Right lobe of liver (tissue), 6 donors: ENCODE data around the gene GPBP1. TPM values are rescaled to one million over a fixed set of nuclear protein-coding genes. Genes with fewer than 3 reads are reported as not detected.
"Not testable (repeated sequence)": the region's sequence is repeated elsewhere in the genome, so short reads cannot be mapped to it uniquely, and the experiment has no call there.

Experiments used
- ATAC-seq, 4 donors: fragments of 200-7000 bp; cut with Tn5 transposase; one replicate each; pipeline ENCODE4 v1.9.1; 2020; ENCODE audit warnings: mild to moderate bottlenecking in 4 of 4, moderate library complexity in 4 of 4
- DNase-seq, 3 donors: peaks; one replicate each; pipeline ENCODE4 v3.0.0-alpha.2; 2020
- H3K27ac ChIP-seq, 3 donors: fragments of 200-600 bp; one replicate each; pipeline ENCODE4 v1.8.0; 2022
- H3K27me3 ChIP-seq, 2 donors: fragments of 200-600 bp; one replicate each; pipeline ENCODE4 v1.8.0; 2022
- H3K36me3 ChIP-seq, 4 donors: fragments of 200-600 bp; sonication (generic) in 1 of 4; one replicate each; pipeline versions ENCODE4 v1.5.1 to v1.8.0; 2017 to 2022; ENCODE audit warnings: control low read depth in 1 of 4
- H3K4me1 ChIP-seq, 4 donors: fragments of 200-600 bp; sonication (generic) in 1 of 4; one replicate each; pipeline versions ENCODE4 v1.5.1 to v1.8.0; 2017 to 2022; ENCODE audit warnings: control low read depth in 1 of 4
- H3K4me3 ChIP-seq, 3 donors: fragments of 200-600 bp; one replicate each; pipeline ENCODE4 v1.8.0; 2022
- H3K9me3 ChIP-seq, 4 donors: fragments of 200-600 bp; sonication (generic) in 1 of 4; one replicate each; pipeline versions ENCODE4 v1.5.1 to v1.8.0; 2017 to 2022; ENCODE audit warnings: control low read depth in 1 of 4
- POLR2A ChIP-seq: fragments of 450-650 bp; IDR thresholded peaks from one replicate; pipeline ENCODE4 v1.6.1; 2017; ENCODE audit warnings: antibody characterized with exemption, mild to moderate bottlenecking
- WGBS: methylation state at CpG from one replicate; pipeline ENCODE4 v1.1.6; 2018; ENCODE audit warnings: low coverage, low lambda C conversion rate; ENCODE audit not compliant: insufficient coverage; ENCODE audit errors: missing lambda C conversion rate; 5-methylcytosine and 5-hydroxymethylcytosine counted together
- intact Hi-C, 2 donors: fragments of 100-400 bp; cut with DNase I; formaldehyde crosslinking; loops; one replicate each; pipeline versions ENCODE4 v1.11.2 to v1.14.1; 2022
- total RNA-seq, 6 experiments: library from RNA; depleted of rRNA in 2 of 6; stranded (reverse); fragments of >200 nt in 2 of 6; fragmentation: NEBNext Ultra II Directional in 3 of 6; extraction: Animal tissue kit (Norgen Biotek cat#: 25700) in 3 of 6; gene quantifications; one replicate each; pipeline versions ENCODE4 v1.1.0 to v1.2.4, GENCODE V29; 2016 to 2023
- TF ChIP-seq, protein P1 (sequence below), 4 donors: fragments of 200-600 bp in 3 of 4; fragments of 450-650 bp in 1 of 4; IDR thresholded peaks; one replicate each; pipeline versions ENCODE4 v1.5.1 to v1.8.0; 2016 to 2022; ENCODE audit warnings: antibody characterized with exemption in 4 of 4, mild to moderate bottlenecking in 2 of 4
- donor health status: DM: no; HTN: yes; CAD: no.
- donor health status: DM: no; HTN: no; CAD: no.
- donor health status: DM: no; HTN: no; CAD: no.
- donor health status: DM: no; HTN: yes; CAD: no.
- donor health status: DM: no; HTN: yes; CAD: no.

GPBP1 gene
- total RNA-seq, 6 experiments from 2014 or later = 19.5 to 28.2 (median 24.9) TPM

DNA sequence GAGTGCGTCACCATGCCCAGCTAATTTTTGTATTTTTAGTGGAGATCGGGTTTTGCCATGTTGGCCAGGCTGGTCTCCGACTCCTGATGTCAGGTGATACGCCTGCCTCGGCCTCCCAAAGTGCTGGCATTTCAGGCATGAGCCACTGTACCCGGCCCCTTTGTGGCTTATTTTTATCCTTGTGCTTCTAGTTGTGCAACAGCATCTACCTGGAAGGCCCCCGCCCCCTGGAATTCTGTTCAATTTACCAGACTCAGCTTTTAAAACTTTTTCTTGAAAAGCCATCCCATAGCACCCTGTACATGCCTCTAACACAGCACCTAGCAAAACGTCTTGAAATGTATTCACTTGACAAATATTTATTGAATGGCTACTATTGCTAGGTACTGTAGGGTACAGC lies 9.7 kb upstream of the GPBP1 start:
- 80% methylated on average over 7 of the region's 8 CpGs for WGBS
- DNase-seq (no peak), ATAC-seq (no peak)
- Histone ChIP-seq H3K36me3 (no peaks in the 10 kb centered on the region), H3K4me1 (no peaks in the 10 kb centered on the region), H3K9me3 (no peaks in the 10 kb centered on the region), H3K4me3 (no peak overlapping the region), H3K27ac (no peak overlapping the region), H3K27me3 (no peaks in the 10 kb centered on the region)
- intact Hi-C loops = no loop called here
- no peak for TF ChIP-seq POLR2A
- TF ChIP-seq, protein P1, sequence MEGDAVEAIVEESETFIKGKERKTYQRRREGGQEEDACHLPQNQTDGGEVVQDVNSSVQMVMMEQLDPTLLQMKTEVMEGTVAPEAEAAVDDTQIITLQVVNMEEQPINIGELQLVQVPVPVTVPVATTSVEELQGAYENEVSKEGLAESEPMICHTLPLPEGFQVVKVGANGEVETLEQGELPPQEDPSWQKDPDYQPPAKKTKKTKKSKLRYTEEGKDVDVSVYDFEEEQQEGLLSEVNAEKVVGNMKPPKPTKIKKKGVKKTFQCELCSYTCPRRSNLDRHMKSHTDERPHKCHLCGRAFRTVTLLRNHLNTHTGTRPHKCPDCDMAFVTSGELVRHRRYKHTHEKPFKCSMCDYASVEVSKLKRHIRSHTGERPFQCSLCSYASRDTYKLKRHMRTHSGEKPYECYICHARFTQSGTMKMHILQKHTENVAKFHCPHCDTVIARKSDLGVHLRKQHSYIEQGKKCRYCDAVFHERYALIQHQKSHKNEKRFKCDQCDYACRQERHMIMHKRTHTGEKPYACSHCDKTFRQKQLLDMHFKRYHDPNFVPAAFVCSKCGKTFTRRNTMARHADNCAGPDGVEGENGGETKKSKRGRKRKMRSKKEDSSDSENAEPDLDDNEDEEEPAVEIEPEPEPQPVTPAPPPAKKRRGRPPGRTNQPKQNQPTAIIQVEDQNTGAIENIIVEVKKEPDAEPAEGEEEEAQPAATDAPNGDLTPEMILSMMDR (IDR thresholded peaks at IDR 0.05) = no peak

DNA sequence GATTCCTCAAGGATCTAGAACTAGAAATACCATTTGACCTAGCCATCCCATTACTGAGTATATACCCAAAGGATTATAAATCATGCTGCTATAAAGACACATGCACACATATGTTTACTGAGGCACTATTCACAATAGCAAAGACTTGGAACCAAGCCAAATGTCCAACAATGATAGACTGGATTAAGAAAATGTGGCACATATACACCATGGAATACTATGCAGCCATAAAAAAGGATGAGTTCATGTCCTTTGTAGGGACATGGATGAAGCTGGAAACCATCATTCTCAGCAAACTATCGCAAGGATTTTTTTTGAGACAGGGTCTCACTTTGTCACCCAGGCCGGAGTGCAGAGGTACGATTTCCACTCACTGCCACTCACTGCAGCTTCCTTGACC lies 8.7 kb upstream of the GPBP1 start:
- H3K9me3 ChIP-seq, H3K27me3 ChIP-seq, intact Hi-C loops, H3K27ac ChIP-seq, H3K4me1 ChIP-seq, DNase-seq, H3K4me3 ChIP-seq, ATAC-seq, H3K36me3 ChIP-seq: not testable (repeated sequence)
- WGBS = 93% methylated on average over 2 of the region's 3 CpGs

DNA sequence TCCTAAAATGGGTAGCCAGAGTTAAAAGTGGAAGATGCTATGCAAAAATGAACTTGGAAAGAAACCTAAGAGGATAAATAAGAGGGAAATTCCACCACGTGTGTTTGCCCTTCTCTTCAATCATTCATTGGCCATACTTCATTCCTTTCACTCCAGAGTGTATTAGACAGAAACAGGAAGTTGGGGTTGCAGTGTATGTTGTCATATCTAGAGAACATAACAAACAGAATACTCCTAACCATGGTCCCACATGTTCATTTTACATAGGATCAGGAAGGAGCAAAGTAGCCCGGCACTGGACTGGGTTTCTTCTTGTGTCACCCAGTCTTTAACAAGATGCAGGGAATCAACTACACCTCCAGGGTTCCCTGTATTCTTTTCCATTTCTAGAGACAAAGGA lies 7.6 kb upstream of the GPBP1 start:
- DNase-seq = no peak
- H3K4me1 ChIP-seq = no peaks in the 10 kb centered on the region
- no peak overlapping the region for H3K27ac ChIP-seq
- no peak overlapping the region for H3K4me3 ChIP-seq
- H3K36me3 ChIP-seq = no peaks in the 10 kb centered on the region
- no peak for TF ChIP-seq POLR2A
- TF ChIP-seq, protein P1 (IDR thresholded peaks at IDR 0.05) = no peak
- 35% methylated on average over 2 of the region's 2 CpGs for WGBS
- intact Hi-C loops = no loop called here
- H3K9me3 ChIP-seq = no peaks in the 10 kb centered on the region
- no peaks in the 10 kb centered on the region for H3K27me3 ChIP-seq
- ATAC-seq = peak in 2 of 4 donors; percentile 33 to 62

- DNase-seq (no peak), ATAC-seq (no peak)
- WGBS = 95% methylated on average over 5 of the region's 5 CpGs
These were observed 6.7 kb upstream of the GPBP1 start for GRCh38 chr5:57167201-57167600.

DNA sequence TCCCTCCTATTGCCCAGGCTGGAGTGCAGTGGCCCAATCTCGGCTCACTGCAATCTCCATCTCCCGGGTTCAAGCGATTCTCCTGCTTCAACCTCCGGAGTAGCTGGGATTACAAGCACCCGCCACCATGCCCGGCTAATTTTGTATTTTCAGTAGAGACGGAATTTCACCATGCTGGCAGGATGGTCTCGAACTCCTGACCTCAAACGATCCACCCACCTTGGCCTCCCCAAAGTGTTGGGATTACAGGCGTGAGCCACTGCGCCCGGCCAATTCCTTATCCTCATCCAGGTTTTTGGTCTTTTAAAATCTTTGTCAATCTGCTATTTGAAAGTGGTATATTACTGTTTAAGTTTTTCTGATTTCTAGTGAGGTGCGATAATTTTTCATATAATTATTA lies 3.7 kb upstream of the GPBP1 start:
- DNase-seq, H3K9me3 ChIP-seq, H3K36me3 ChIP-seq, H3K4me3 ChIP-seq, H3K27me3 ChIP-seq, H3K4me1 ChIP-seq, ATAC-seq, H3K27ac ChIP-seq, intact Hi-C loops: not testable (repeated sequence)
- 84% methylated on average over 11 of the region's 13 CpGs for WGBS

More at GRCh38 chr5:57167201-57167600, 6.7 kb upstream of the GPBP1 start:
- no peaks in the 10 kb centered on the region for H3K27me3 ChIP-seq
- no peaks in the 10 kb centered on the region for H3K4me1 ChIP-seq
- no peaks in the 10 kb centered on the region for H3K9me3 ChIP-seq
- no peak overlapping the region for H3K4me3 ChIP-seq
- intact Hi-C loops = no loop called here
- TF ChIP-seq POLR2A = no peak
- TF ChIP-seq, protein P1 (IDR thresholded peaks at IDR 0.05) = no peak
- no peaks in the 10 kb centered on the region for H3K36me3 ChIP-seq
- no peak overlapping the region for H3K27ac ChIP-seq
